SK-N-SH treated with all-trans-retinoic acid at 6 μM for 48 hours (cell line): ENCODE results near the gene RRM2.

Experiments used
- CREB5 ChIP-seq: fragments of 250-450 bp; sonication (Bioruptor Pico); IDR thresholded peaks from 2 replicates; pipeline ENCODE4 v1.5.1; 2020; ENCODE audit warnings: low read depth, mild to moderate bottlenecking, moderate library complexity
- CSRNP3 ChIP-seq: fragments of 250-450 bp; sonication (Bioruptor Pico); IDR thresholded peaks from 2 replicates; pipeline ENCODE4 v1.5.1; 2021; ENCODE audit warnings: mild to moderate bottlenecking, moderate library complexity
- ESRRG ChIP-seq: fragments of 250-450 bp; sonication (Bioruptor Pico); IDR thresholded peaks from 2 replicates; pipeline ENCODE4 v1.6.1; 2021; ENCODE audit warnings: mild to moderate bottlenecking
- GLIS3 ChIP-seq: fragments of 250-450 bp; sonication (Bioruptor Pico); IDR thresholded peaks from 2 replicates; pipeline ENCODE4 v1.5.0; 2020; ENCODE audit warnings: mild to moderate bottlenecking, moderate library complexity
- OSR1 ChIP-seq: fragments of 250-450 bp; sonication (Bioruptor Pico); IDR thresholded peaks from 2 replicates; pipeline ENCODE4 v1.8.0; 2022; ENCODE audit warnings: moderate library complexity, mild to moderate bottlenecking, inconsistent platforms
- PATZ1 ChIP-seq: fragments of 250-450 bp; sonication (Bioruptor Pico); IDR thresholded peaks from 2 replicates; pipeline ENCODE4 v1.8.0; 2020; ENCODE audit warnings: mild to moderate bottlenecking, moderate library complexity, borderline replicate concordance
- POU6F1 ChIP-seq: fragments of 250-450 bp; sonication (Bioruptor Pico); IDR thresholded peaks from 2 replicates; pipeline ENCODE4 v1.8.0; 2021; ENCODE audit warnings: low read depth, mild to moderate bottlenecking, moderate library complexity, borderline replicate concordance
- PPARA ChIP-seq: fragments of 250-450 bp; sonication (Bioruptor Pico); IDR thresholded peaks from 2 replicates; pipeline ENCODE4 v1.5.0; 2020; ENCODE audit warnings: mild to moderate bottlenecking, borderline replicate concordance
- TSHZ2 ChIP-seq: fragments of 250-450 bp; sonication (Bioruptor Pico); IDR thresholded peaks from 2 replicates; pipeline ENCODE4 v1.5.0; 2020; ENCODE audit warnings: mild to moderate bottlenecking, moderate library complexity
- ZFP3 ChIP-seq: fragments of 250-450 bp; sonication (Bioruptor Pico); IDR thresholded peaks from 2 replicates; pipeline ENCODE4 v1.5.0; 2020; ENCODE audit warnings: mild to moderate bottlenecking, moderate library complexity
- ZNF8 ChIP-seq: fragments of 450-650 bp; formaldehyde crosslinking; IDR thresholded peaks from 2 replicates; pipeline ENCODE4 v1.5.0; 2020; ENCODE audit warnings: mild to moderate bottlenecking, moderate library complexity

- TF ChIP-seq ESRRG, result no peak
- no peak for TF ChIP-seq CREB5 (CRISPR knock-in tag)
- TF ChIP-seq POU6F1 (CRISPR knock-in tag), result no peak
- no peak for TF ChIP-seq ZNF8 (CRISPR knock-in tag)
- no peak for TF ChIP-seq ZFP3
- TF ChIP-seq PATZ1 (CRISPR knock-in tag), result no peak
- no peak for TF ChIP-seq CSRNP3 (CRISPR knock-in tag)
- peak; percentile 15; the same call in 1 of the 2 replicates for TF ChIP-seq TSHZ2 (CRISPR knock-in tag)
- no peak for TF ChIP-seq PPARA (CRISPR knock-in tag)
- no peak for TF ChIP-seq GLIS3 (CRISPR knock-in tag)
- no peak for TF ChIP-seq OSR1
Measured at GRCh38 chr2:10171006-10171800, 48.7 kb downstream of the RRM2 start.
